HG03175 (cell line): Measurements from ENCODE around the gene KSR1.
"Not testable (repeated sequence)": the region's sequence is repeated elsewhere in the genome, so short reads cannot be mapped to it uniquely, and the experiment has no call there.

ENCODE experiments used
- ATAC-seq: cut with Tn5 transposase; IDR thresholded peaks from one replicate; pipeline ENCODE4 v1.9.1; 2021; ENCODE audit warnings: mild to moderate bottlenecking, moderate library complexity; ENCODE audit not compliant: unreplicated experiment

The KSR1 gene

GRCh38 chr17:27628376-27628775 lies 172.1 kb downstream of the KSR1 start:
- ATAC-seq = no peak

GRCh38 chr17:27629260-27629659 lies 173.0 kb downstream of the KSR1 start:
- ATAC-seq = not testable (repeated sequence)

- ATAC-seq = peak; percentile 69
Measured at GRCh38 chr17:27630607-27631410, 174.6 kb downstream of the KSR1 start, which contains the start of gene LGALS9. Gene LGALS9 (plus strand): TSS chr17:27631188. CDS start chr17:27631266, 78 bp downstream.

GRCh38 chr17:27631411-27631760 lies 175.1 kb downstream of the KSR1 start:
- peak; percentile 39 for ATAC-seq

- no peak for ATAC-seq
Measured at GRCh38 chr17:27631897-27632725, 175.9 kb downstream of the KSR1 start.

GRCh38 chr17:27632766-27633165 lies 176.5 kb downstream of the KSR1 start:
- ATAC-seq = not testable (repeated sequence)

GRCh38 chr17:27633312-27634025 lies 177.2 kb downstream of the KSR1 start:
- ATAC-seq = no peak

- ATAC-seq = no peak
Measured at GRCh38 chr17:27634026-27634335, 177.7 kb downstream of the KSR1 start.

GRCh38 chr17:27634776-27635175 lies 178.5 kb downstream of the KSR1 start:
- ATAC-seq = no peak

GRCh38 chr17:27635275-27635823 lies 179.1 kb downstream of the KSR1 start:
- no peak for ATAC-seq

- not testable (repeated sequence) for ATAC-seq
Measured at GRCh38 chr17:27636005-27636520, 179.8 kb downstream of the KSR1 start.

GRCh38 chr17:27637818-27638217 lies 181.6 kb downstream of the KSR1 start:
- ATAC-seq = not testable (repeated sequence)

GRCh38 chr17:27638415-27638914 lies 182.2 kb downstream of the KSR1 start:
- not testable (repeated sequence) for ATAC-seq

- no peak for ATAC-seq
Measured at GRCh38 chr17:27640790-27641189, 184.5 kb downstream of the KSR1 start.

- ATAC-seq = no peak
Measured at GRCh38 chr17:27644586-27644985, 188.3 kb downstream of the KSR1 start.

GRCh38 chr17:27645621-27646020 lies 189.4 kb downstream of the KSR1 start:
- not testable (repeated sequence) for ATAC-seq

GRCh38 chr17:27646232-27646631 lies 190.0 kb downstream of the KSR1 start:
- no peak for ATAC-seq

GRCh38 chr17:27647765-27648164 lies 191.5 kb downstream of the KSR1 start:
- no peak for ATAC-seq

GRCh38 chr17:27649111-27649571 lies 192.9 kb downstream of the KSR1 start:
- ATAC-seq = not testable (repeated sequence)

GRCh38 chr17:27649929-27650328 lies 193.7 kb downstream of the KSR1 start:
- no peak for ATAC-seq

GRCh38 chr17:27650836-27651235 lies 194.6 kb downstream of the KSR1 start:
- ATAC-seq = no peak
